Activated naive CD8-positive, alpha-beta T cell treated with anti-CD3 and anti-CD28 coated beads for 36 hours (primary cell): ENCODE measurements around the gene GPC6. TPM values are rescaled to one million over a fixed set of nuclear protein-coding genes. Genes with fewer than 3 reads are reported as not detected.
"Not testable (repeated sequence)": the region's sequence is repeated elsewhere in the genome, so short reads cannot be mapped to it uniquely, and the experiment has no call there.

Experiments
- DNase-seq: peaks from one replicate; pipeline ENCODE4 v3.0.0; 2021
- H3K27ac Mint-ChIP-seq: one replicate; pipeline ENCODE4 v1.8.0; 2022; ENCODE audit warnings: mild to moderate bottlenecking, moderate library complexity, mixed read lengths
- H3K27me3 Mint-ChIP-seq: one replicate; pipeline ENCODE4 v1.8.0; 2022; ENCODE audit warnings: mild to moderate bottlenecking, mixed read lengths
- H3K36me3 Mint-ChIP-seq: one replicate; pipeline ENCODE4 v1.8.0; 2021; ENCODE audit warnings: mild to moderate bottlenecking, mixed read lengths
- H3K4me1 Mint-ChIP-seq: one replicate; pipeline ENCODE4 v1.8.0; 2021; ENCODE audit warnings: mixed read lengths
- H3K4me3 Mint-ChIP-seq: one replicate; pipeline ENCODE4 v1.8.0; 2022; ENCODE audit warnings: mild to moderate bottlenecking, moderate library complexity, mixed read lengths
- H3K9me3 Mint-ChIP-seq: one replicate; pipeline ENCODE4 v1.8.0; 2022; ENCODE audit warnings: mixed read lengths
- total RNA-seq, 2 experiments: library from RNA; stranded (reverse); gene quantifications; one replicate each; pipeline ENCODE4 v1.2.3, GENCODE V29; 2021

The GPC6 gene
- total RNA-seq, 2 experiments from 2014 or later: not detected

DNA sequence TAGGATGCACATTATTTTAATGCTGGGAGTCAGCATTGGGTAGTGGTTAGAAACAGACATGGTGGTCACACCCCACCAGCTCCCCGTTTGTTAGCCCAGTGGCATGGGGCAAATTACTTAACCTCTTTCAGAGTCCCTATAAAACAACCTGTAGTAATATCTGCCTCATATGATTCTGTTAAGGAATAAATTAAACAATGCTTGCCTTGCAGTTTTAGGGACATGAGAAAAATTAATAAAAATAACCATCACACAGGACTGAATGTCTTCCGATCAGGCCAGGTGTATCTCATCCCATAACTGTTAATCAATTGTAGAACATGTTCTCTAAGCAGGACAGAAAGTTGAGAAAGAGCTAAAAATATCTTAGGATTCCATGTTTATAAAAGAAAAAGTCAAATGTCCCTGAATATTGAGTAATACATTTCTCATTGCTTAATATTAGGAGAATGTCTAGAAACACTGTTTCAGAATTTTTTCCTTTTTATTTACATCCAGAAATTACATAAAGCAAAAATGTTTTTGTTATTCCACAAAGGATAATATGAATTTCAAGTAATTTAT, 196.5 kb downstream of the GPC6 start:
- no peak for DNase-seq
- no peaks in the 10 kb centered on the region for H3K36me3 Mint-ChIP-seq
- H3K4me3 Mint-ChIP-seq: no peak overlapping the region
- H3K27me3 Mint-ChIP-seq: peaks cover 4% of the 10 kb centered on the region
- no peaks in the 10 kb centered on the region for H3K4me1 Mint-ChIP-seq
- H3K27ac Mint-ChIP-seq: no peak overlapping the region
- no peaks in the 10 kb centered on the region for H3K9me3 Mint-ChIP-seq

DNA sequence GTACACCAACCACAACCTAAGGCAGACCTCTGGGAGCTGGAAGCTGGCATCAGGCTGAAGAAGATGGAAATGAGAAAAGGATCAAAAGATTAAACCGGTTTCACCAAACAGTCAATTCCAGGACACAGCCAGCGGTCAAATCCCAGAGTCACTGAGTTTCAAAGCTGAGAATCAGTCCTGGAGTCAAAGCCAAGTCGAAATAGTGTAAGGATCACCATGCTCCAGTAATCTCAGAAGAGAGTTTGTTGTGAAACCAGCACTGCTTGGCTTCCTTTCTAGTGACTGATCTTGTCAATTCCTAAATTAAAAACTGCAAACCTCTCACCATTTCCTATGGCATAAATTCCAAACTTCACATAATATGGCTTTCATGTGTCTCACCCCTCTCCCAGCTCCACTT, 198.8 kb downstream of the GPC6 start:
- no peaks in the 10 kb centered on the region for H3K9me3 Mint-ChIP-seq
- no peaks in the 10 kb centered on the region for H3K27me3 Mint-ChIP-seq
- no peaks in the 10 kb centered on the region for H3K4me1 Mint-ChIP-seq
- no peaks in the 10 kb centered on the region for H3K36me3 Mint-ChIP-seq
- no peak overlapping the region for H3K4me3 Mint-ChIP-seq
- DNase-seq: no peak
- no peak overlapping the region for H3K27ac Mint-ChIP-seq

DNA sequence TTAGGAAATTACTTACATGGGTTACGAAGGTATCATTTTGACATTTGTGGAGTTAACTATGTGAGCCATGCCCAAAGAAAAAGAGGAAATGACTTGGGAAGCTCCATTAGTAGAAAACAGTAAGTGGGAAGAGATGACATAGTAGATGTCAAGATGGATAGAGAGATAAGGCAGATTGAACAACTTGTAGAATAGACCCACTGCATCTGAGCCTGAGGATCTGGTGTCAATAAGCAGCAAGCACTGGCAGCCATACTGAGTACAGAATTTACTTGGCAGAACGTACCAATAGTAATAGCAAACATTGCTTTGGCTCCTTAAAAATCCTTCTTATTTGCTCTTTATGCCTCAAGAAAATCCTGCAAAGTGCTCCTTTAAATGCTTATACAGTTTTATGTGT, 203.8 kb downstream of the GPC6 start:
- Mint-ChIP-seq H3K4me3 (no peak overlapping the region), H3K27me3 (no peaks in the 10 kb centered on the region), H3K4me1 (no peaks in the 10 kb centered on the region), H3K27ac (no peak overlapping the region), H3K9me3 (no peaks in the 10 kb centered on the region), H3K36me3 (no peaks in the 10 kb centered on the region)
- DNase-seq: no peak

DNA sequence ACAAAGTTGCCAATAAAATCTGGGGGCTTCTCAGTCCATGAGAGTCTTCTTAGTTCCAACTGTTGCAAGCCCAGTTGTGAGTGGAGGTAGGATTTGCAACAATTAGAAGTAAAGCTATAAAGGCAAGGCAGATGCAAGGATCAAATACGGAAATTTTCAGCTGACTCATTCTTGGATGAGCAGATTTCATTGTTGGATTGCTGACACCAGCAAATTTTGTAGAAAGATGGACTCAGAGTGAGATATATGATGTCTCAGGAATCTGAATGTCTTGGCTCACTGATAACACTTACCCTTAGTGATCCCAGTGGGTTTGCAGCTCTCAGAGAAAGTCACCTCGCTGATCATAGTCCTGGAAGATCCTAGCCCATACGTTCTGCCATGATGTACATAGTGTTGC, 209.0 kb downstream of the GPC6 start:
- Mint-ChIP-seq H3K36me3 (no peaks in the 10 kb centered on the region), H3K27me3 (no peaks in the 10 kb centered on the region), H3K9me3 (peaks cover 5% of the 10 kb centered on the region), H3K4me1 (no peaks in the 10 kb centered on the region), H3K4me3 (no peak overlapping the region), H3K27ac (no peak overlapping the region)
- no peak for DNase-seq

DNA sequence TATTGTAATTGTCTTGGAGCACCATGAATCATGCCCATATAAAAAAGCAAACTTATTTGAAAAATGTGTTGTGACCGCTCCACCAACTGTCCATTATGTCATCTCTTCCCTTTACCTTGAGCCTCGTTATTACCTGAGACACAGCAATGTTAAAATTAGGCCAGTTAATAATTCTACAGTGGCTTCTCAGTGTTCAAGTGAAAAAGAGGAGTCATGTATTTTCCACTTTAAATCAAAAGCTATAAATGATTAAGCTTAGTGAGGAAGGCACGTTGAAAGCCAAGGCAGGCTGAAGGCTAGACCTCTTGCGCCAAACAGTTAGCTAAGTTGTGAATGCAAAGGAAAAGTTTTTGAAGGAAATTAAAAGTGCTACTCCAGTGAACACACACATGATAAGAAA, 210.5 kb downstream of the GPC6 start:
- Mint-ChIP-seq H3K9me3 (peaks cover 6% of the 10 kb centered on the region), H3K27me3 (no peaks in the 10 kb centered on the region), H3K4me1 (no peaks in the 10 kb centered on the region), H3K27ac (no peak overlapping the region), H3K4me3 (no peak overlapping the region), H3K36me3 (no peaks in the 10 kb centered on the region)
- no peak for DNase-seq

DNA sequence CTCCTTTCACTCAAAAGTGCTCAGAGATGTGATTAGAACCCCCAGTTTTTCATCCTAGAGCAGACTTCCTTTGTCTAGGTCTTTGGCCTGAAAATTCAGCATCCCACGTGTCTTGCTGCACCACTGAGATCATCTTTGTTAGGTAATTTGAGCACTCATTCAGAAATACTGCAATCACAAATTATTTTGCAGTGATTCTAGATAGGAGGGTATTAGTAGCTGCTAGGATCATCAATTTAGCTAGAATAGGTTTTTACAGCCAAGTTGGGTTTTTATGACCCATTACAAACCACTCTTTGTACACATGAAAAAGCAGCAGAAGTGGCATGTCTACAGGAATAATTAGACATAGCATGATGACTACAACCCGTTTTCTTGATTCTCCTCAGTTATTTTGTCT, 219.6 kb downstream of the GPC6 start:
- Mint-ChIP-seq H3K27ac (no peak overlapping the region), H3K9me3 (peaks cover under 1% of the 10 kb centered on the region), H3K4me1 (no peaks in the 10 kb centered on the region), H3K36me3 (no peaks in the 10 kb centered on the region), H3K27me3 (no peaks in the 10 kb centered on the region), H3K4me3 (no peak overlapping the region)
- DNase-seq: no peak

DNA sequence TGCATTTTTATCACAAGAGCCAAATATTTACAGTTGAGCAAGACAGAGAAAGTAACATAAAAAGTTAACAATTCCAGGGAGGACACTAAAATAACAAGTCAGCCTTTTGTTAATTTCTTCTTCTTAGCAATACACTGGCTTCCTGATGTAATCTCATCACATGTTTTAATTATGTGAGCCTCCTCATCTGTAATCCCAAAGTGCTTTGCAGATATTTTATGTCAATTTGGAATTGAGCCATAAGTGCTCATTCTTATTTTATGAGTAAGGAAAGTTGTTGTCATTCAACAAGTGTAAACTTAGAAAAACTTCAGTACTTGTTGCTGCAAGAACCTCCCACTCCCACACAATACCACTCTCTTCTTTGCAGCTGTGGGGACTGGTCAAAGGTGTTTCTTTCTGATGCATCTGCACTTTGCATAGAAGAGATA, 223.6 kb downstream of the GPC6 start:
- Mint-ChIP-seq H3K36me3 (no peaks in the 10 kb centered on the region), H3K9me3 (no peaks in the 10 kb centered on the region), H3K4me3 (no peak overlapping the region), H3K4me1 (no peaks in the 10 kb centered on the region), H3K27me3 (no peaks in the 10 kb centered on the region), H3K27ac (no peak overlapping the region)
- no peak for DNase-seq

DNA sequence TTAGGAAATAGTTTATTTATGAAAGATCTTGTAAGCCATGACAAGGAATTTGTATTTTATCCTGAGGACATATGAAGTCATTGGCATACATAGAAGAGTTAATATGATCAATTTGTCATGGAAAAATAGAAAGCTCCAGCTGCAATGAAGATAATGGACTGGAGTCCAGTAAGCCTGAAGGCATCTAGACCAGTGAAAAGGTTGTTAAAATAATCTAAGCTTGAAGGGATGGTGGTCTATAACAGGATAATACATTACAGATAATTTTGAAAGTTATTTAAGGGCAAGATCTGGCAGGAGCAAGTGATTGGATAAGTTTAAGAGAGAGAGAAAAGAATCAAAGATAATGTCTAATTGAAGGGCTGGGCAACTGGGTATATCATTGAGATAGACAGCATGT, 224.2 kb downstream of the GPC6 start:
- H3K36me3 Mint-ChIP-seq: no peaks in the 10 kb centered on the region
- no peaks in the 10 kb centered on the region for H3K4me1 Mint-ChIP-seq
- no peaks in the 10 kb centered on the region for H3K27me3 Mint-ChIP-seq
- H3K27ac Mint-ChIP-seq: no peak overlapping the region
- no peak for DNase-seq
- H3K4me3 Mint-ChIP-seq: no peak overlapping the region
- no peaks in the 10 kb centered on the region for H3K9me3 Mint-ChIP-seq

DNA sequence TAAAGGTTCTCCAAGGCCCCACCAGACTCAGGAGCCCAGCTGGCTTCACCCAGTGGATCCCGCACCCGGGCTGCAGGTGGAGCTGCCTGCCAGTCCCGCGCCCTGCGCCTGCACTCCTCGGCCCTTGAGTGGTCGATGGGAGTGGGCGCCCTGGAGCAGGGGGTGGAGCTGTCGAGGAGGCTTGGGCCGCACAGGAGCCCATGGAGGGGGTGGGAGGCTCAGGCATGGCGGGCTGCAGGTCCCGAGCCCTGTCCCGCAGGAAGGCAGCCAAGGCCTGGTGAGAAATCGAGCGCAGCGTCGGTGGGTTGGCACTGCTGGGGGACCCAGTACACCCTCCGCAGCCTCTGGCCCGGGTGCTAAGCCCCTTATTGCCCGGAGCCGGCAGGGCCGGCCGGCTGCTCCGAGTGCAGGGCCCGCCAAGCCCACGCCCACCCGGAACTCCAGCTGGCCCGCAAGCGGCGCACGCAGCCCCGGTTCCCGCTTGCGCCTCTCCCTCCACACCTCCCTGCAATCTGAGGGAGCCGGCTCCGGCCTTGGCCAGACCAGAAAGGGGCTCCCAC, 228.1 kb downstream of the GPC6 start:
- not testable (repeated sequence) for H3K36me3 Mint-ChIP-seq, H3K27ac Mint-ChIP-seq, H3K27me3 Mint-ChIP-seq, H3K4me1 Mint-ChIP-seq, H3K4me3 Mint-ChIP-seq, H3K9me3 Mint-ChIP-seq, DNase-seq

DNA sequence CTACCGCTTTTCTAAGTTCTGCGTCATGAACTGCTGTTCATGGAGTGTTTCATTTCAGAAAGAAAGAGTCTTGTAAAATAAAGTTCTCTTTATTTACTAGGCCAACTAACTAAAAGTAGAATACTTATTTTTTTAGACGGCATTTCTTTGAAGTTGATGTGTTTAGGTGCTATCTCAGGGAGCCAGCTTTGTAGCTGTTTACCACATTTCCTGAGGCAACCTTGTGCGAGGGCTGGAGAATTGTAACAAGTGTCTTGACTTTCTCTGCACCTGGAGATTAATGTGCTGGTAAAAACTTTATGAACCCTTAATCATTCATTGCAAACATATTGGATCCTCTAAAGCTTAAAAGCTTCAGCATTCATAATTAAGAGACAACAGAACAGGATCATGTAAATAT, 229.3 kb downstream of the GPC6 start:
- DNase-seq: no peak
- Mint-ChIP-seq H3K27ac (no peak overlapping the region), H3K9me3 (no peaks in the 10 kb centered on the region), H3K36me3 (no peaks in the 10 kb centered on the region), H3K4me1 (no peaks in the 10 kb centered on the region), H3K4me3 (no peak overlapping the region), H3K27me3 (no peaks in the 10 kb centered on the region)

DNA sequence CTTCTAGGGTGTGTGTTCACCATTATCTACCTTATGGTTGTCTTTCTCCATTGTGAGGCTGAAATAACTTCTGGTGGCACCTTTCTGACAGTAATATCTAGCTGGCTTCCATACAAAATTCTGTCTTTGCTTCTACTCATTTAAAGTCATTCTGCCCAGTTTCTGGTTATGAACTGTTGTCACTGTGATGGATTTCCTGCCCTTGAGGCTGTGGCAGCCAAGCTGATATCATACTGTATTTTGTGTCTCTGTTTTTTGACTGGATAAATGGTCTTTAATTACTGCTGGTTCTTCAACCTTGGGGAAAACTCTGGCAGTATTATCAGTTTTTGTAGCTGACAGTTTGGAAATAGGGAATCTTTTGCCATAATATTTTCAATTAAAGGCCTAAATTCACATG, 233.4 kb downstream of the GPC6 start:
- H3K9me3 Mint-ChIP-seq: no peaks in the 10 kb centered on the region
- no peak overlapping the region for H3K27ac Mint-ChIP-seq
- no peak for DNase-seq
- H3K4me3 Mint-ChIP-seq: no peak overlapping the region
- H3K4me1 Mint-ChIP-seq: no peaks in the 10 kb centered on the region
- no peaks in the 10 kb centered on the region for H3K36me3 Mint-ChIP-seq
- H3K27me3 Mint-ChIP-seq: no peaks in the 10 kb centered on the region

DNA sequence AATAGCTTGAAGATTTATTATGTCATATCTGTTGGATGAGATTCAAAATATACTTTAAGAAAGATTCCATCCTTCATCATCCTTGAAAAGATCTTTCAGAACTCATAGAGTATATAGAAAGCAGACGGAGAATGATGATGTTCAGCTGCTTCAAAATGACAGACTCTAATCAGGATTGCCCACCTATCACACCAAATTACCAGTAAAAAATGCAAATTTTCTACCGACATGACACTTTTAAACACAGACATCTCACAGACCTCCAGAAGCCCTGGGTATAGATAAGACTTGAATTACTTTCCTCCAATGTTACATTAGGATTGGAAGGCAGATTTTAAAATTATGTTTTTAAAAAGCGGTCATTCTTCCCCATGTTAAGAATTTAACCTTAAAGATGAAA, 235.5 kb downstream of the GPC6 start:
- Mint-ChIP-seq H3K4me1 (no peaks in the 10 kb centered on the region), H3K4me3 (no peak overlapping the region), H3K27ac (no peak overlapping the region), H3K36me3 (no peaks in the 10 kb centered on the region), H3K9me3 (no peaks in the 10 kb centered on the region), H3K27me3 (no peaks in the 10 kb centered on the region)
- DNase-seq: no peak

DNA sequence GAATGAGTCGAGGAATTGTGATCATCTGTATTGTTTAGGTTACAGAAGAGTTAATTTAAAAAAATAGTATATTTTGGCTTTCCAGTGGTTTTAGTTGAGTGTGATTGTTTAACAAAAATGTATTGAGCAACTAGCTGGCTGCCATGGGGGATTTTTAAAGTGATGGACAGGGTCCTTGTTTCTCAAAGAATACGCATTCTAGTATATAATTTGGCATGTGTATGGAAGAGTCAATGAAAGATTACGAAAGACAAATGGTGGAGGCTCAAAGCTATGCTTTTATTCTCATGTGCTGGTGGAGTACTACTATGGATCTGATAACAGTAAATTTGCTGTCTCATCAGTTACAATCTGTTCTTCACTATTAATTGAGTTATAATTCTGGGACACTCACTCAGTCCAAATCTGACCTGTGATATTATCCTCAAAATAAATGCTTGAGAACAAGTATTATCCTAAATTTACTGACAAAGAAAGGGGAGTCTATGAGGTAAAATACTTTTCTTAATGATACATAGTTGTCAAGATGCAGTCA, 240.0 kb downstream of the GPC6 start:
- DNase-seq: no peak
- Mint-ChIP-seq H3K4me3 (no peak overlapping the region), H3K27ac (no peak overlapping the region), H3K9me3 (peaks cover 8% of the 10 kb centered on the region), H3K36me3 (no peaks in the 10 kb centered on the region), H3K4me1 (no peaks in the 10 kb centered on the region), H3K27me3 (no peaks in the 10 kb centered on the region)

DNA sequence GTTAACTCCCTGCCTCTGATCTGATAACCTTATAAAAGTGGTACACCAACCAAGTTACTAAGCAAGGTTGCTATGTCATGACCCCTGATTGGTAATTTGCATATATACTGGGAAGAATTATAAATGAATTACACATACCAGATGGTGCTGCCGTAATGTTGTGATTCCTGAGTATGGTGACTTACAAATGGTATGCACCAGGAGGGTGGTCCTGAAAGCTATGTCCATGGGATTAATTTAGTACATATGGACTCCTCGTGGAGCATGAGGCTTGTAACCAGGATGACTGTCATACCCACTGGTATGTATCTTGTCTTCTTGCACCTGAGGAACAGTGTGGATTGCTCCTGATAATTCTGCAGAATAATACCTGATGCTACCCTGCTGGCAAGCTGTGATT, 240.6 kb downstream of the GPC6 start:
- Mint-ChIP-seq H3K4me1 (no peaks in the 10 kb centered on the region), H3K27ac (no peak overlapping the region), H3K36me3 (no peaks in the 10 kb centered on the region)

DNA sequence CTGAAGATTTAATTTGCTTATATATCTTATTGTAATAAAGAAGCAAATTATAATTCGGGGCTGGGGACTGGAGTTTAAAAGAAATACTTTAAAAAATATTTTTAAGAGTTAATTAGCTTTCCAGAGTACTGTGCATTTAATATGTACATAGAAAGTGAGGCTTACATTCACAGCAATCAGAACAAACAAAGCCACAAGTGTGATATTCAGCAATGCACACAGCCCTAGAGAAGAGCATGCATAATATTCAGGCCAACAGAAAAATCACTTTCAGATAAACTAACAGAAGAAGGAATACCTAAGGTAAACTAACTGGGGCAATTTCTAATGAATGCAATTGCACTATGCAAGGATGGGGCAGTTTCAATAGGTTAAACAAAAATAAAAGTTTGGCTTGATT, 241.8 kb downstream of the GPC6 start:
- H3K36me3 Mint-ChIP-seq: no peaks in the 10 kb centered on the region
- H3K9me3 Mint-ChIP-seq: peaks cover 11% of the 10 kb centered on the region
- no peaks in the 10 kb centered on the region for H3K4me1 Mint-ChIP-seq
- no peak for DNase-seq
- no peak overlapping the region for H3K27ac Mint-ChIP-seq
- no peak overlapping the region for H3K4me3 Mint-ChIP-seq
- no peaks in the 10 kb centered on the region for H3K27me3 Mint-ChIP-seq

More for the DNA sequence above, 240.6 kb downstream of the GPC6 start:
- H3K4me3 Mint-ChIP-seq: no peak overlapping the region
- peaks cover 10% of the 10 kb centered on the region for H3K9me3 Mint-ChIP-seq
- no peaks in the 10 kb centered on the region for H3K27me3 Mint-ChIP-seq
- no peak for DNase-seq

DNA sequence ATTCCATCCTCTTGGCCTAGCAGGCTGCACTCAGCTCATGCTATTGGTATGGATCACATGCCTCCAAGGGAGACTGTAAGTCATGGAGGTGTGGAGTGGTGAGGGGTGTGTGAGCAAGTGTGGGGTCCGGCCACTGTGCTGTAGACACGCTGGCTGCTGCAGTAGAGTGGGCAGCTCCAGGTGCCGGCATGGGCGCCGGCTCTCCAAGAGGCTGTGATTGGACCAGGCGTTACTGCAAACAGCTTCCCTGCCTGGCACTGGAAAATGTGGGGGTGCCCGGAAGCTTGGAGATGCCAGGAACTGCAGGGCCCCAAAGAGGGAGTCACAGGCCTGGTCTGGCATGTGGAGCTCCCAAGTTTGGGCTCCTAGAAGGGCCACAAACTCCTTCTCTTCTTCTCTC, 245.7 kb downstream of the GPC6 start:
- no peak overlapping the region for H3K27ac Mint-ChIP-seq
- H3K27me3 Mint-ChIP-seq: no peaks in the 10 kb centered on the region
- H3K9me3 Mint-ChIP-seq: peaks cover 14% of the 10 kb centered on the region
- no peaks in the 10 kb centered on the region for H3K36me3 Mint-ChIP-seq
- no peak for DNase-seq
- H3K4me1 Mint-ChIP-seq: no peaks in the 10 kb centered on the region
- no peak overlapping the region for H3K4me3 Mint-ChIP-seq
